HG03575 (cell line): ENCODE measurements around the gene SPNS1.

Experiments
- ATAC-seq: cut with Tn5 transposase; IDR thresholded peaks from one replicate; pipeline ENCODE4 v1.9.1; 2021; ENCODE audit not compliant: unreplicated experiment, insufficient number of reproducible peaks, low FRiP score; ENCODE audit errors: extremely low read depth

The SPNS1 gene

DNA sequence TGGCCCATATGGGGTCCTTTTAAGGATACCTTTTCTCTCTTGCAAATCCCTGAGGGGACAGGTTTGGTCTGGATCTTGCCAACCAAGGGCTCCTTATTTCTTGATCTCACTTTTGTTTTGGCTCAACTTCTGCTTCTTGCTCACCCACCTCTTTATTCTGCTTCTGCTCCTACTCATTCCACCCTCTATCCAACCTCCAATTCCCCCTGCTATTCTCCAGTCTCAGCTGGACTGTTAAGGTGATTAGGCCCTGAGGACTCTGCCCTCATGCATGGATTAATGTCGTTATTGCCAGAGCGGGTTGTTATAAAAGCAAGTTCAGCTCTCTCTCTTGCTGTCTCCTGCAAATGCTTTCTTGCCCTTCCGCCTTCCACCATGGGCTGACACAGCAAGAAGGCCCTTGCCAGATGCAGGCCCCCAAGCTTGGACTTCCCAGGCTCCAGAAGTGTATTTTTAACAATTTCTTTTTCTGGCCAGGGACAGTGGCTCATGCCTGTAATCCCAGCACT, 40.0 kb downstream of the SPNS1 start:
- ATAC-seq = no peak

DNA sequence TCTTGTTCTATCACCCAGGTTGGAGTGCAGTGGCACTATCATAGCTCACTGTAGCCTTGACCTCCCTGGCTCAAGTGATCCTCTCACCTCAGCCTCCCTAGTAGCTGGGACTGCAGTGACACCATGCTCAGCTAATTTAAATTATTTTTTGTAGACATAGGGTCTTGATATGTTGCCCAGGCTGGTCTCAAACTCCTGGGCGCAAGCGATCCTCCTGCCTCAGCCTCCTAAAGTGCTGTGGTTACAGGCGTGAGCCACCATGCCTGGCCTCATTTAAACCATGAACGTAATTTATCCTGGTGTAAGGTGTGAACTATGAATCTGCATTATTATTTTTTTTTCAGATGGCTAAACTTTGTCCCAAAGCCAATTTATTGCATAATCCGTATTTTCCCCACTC, 47.6 kb downstream of the SPNS1 start:
- ATAC-seq = no peak

DNA sequence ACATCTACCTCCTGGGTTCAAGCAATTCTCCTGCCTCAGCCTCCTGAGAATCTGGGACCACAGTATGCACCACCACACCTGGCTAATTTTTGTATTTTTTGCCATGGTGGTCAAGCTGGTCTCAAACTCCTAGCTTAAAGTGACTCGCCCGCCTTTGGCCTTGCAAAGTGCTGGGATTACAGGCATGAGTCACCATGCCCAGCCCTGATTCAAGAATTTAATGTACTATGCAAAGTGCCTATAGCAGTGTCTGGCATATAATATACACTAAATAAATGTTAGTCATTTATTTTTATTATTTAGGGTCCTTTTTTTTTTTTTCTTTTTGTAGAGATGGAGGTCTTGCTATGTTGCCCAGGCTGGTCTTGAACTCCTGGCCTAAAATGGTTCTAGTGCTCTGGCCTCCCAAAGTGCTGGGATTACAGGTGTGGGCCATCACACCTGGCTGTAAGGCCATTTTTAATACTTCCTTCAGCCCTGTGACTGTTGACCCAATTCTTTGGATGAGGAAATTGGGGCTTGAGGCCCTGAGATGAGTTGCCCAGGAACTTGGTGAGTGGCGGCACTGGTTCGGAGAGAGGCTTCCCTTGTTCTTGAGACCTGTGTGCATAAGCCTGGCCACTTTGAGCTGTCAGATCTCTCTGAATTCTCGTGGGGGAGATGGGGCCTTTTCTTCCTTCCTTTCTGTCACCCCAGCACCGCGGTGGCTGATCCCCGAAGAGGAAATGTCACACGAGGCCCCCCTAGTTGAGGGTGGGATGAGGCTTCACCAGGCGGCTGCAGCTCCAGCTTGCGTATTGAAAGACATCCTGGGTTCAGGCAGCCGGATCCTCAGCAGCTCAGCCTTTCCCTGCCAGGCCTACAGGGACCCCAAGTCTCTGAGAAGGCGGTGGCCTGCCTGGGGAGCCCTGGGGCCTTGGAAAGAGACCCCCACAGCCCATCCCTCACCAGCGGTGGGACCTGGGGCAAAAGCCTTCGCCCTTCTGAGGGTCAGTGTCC, 49.0 kb downstream of the SPNS1 start:
- ATAC-seq = no peak

DNA sequence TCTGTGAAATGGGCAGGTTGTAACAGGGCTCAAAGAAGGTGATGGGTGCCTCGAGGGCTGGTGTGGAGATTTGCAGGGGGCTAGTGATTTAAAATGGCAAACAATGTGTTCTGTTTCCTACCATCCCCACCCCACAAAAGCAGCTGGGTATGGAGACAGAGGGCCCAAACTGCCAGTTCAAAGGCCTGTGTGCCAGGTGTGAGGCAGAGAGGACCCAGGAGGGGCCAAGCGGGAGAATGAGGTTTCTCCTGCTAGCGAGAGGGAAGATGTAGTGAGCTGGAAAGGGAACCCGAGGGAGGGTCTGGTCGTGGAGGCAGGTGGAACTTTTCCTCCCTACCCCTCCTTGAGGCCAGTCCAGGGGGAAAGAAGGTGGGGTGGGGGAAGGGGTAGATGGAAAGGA, 49.7 kb downstream of the SPNS1 start:
- ATAC-seq = no peak

DNA sequence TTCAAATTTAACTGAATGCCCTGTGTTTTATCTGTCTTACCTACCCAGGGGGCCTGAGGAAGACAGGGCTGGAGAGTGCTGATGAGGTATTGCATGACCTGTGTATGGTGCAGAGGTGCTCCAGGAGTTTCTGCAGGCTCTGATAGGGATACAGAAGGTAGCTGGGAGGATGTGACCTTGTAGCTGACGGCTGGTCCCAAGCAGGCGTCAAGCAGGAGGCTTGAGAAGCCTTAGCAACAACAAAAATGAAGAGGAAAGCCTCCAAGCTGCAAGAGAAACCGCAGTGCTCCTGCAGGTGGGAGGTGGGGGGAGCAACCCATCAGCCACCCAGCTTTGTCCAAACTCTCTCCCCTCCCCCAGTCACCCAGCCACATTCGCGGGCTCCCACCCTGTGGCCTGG, 50.6 kb downstream of the SPNS1 start:
- no peak for ATAC-seq

DNA sequence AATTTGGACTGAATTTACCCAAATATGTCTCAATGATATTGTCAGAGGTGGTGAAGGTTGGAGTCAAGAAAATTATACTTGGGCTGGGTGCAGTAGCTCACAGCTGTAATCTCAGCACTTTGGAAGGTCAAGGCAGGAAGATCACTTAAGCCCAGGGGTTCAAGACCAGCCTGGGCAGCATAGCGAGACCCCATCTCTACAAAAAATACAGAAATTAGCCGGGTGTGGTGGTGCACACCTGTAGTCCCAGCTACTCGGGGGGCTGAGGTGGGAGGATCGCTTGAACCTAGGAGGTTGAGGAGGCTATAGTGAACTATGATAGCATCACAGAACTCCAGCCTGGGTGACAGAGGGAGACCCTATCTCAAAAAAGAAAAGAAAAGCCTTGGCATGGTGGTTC, 51.2 kb downstream of the SPNS1 start:
- no peak for ATAC-seq

DNA sequence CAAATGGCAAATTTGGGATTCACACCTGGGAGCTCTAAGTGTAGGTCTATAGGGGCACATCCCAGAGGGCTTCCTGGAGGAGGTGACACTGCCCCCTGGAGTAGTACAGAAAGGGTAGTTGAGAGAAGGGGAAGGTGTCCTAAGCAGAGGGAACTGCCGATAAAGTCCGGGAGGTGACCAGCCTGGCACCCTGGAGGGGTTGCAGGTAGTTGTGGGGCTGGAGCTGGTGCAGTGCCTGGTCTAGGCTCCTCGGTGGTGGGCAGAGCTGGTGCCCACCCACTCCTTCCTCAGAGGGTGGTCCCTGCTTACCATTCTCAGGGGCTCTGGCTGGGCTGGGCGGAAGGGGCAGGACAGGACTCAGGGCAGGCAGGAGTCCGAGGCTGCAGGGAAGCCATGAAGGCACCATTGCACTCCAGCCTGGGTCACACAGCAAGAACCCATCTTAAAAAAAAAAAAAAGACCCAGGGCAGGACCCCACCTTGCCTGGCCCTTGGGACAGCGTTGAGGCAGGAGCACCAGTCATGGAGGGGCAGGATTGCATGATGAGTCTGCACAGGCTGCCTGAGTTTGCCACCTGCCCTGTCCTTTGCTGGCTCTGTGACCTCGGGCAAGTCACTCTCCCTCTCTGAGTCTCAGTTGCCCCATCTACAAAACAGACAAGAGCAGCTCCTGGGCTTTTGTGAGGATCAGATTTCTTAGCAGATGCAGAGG, 54.0 kb downstream of the SPNS1 start:
- ATAC-seq = no peak

DNA sequence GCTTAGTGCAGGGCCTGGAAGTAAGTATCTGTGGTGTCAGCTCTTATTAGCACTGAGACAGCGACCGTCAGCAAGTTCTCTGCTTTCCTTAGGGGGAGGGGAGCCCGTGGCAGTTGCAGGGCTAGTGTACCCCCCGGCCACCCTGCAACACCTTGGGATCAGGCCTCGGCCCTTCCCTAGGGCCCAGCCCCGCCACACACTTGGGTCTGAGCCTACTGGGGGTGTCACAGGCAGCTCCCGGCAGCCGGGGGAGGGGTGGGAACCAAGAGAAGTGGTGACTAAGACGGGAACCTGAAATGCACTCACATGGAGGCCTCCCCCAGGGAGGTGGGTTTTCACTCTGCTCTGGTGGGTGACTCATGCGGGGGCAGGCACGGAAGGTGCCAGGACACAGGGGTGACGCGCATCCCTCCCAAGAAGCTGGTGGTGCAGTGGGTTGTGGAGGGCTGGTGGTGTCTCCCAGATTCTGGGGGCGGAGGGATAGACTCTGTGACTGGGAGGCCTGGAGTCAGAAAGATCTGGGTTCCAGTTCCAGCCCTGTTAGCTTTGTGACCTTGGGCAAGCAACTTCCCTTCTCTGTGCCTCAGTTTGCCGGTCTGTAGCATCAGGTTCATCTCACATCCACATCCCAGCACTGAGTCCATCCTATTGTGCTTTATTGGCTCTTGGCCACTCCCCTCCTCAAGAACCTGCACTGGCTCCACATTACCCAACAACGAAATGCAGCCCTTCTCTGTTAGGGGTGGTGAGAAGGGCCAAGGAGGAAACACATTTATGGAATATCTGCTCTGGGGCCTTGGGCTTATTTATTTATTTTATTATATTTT, 54.8 kb downstream of the SPNS1 start:
- no peak for ATAC-seq

DNA sequence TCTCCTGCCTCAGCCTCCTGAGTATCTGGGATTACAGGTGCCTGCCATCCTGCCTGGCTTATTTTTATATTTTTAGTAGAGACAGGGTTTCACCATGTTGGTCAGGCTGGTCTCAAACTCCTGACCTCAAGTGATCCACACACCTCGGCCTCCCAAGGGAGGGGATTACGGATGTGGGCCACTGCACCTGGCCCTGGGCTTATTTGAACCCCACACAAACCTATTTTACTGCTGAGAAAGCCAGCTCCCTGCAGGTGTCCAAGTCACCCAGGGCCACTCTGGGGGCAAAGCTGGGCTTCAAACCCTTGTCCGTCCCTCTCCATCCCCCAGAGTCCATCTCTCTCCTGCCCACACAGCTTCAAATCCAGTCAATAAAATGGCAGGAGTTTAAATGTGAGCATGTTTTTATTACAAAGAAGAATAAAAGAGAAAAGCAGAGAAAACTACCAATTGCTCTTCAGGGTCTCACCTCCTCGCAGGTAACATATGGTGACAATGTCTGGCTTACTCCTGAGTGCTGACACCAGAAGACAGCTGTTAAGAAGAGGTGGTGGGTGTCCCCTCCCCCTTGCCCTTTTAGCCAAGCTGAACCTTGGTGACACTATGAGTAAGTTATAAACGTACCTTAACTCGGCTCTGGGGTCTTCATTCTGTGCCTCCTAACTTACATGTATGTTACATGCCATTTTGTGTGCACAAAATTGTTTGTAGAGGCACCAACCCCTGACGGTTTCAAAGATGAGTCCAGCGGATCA, 55.7 kb downstream of the SPNS1 start:
- ATAC-seq = no peak
